ENCODE data around the gene PAQR9. TPM values are rescaled to one million over a fixed set of nuclear protein-coding genes. Genes with fewer than 3 reads are reported as not detected.

The PAQR9 gene
- total and polyA plus RNA-seq, 2 of the 13 experiments (the other 11 are each of a cell fraction or from before 2014, with no cell fraction given): 3.7 to 10.3 TPM

DNA sequence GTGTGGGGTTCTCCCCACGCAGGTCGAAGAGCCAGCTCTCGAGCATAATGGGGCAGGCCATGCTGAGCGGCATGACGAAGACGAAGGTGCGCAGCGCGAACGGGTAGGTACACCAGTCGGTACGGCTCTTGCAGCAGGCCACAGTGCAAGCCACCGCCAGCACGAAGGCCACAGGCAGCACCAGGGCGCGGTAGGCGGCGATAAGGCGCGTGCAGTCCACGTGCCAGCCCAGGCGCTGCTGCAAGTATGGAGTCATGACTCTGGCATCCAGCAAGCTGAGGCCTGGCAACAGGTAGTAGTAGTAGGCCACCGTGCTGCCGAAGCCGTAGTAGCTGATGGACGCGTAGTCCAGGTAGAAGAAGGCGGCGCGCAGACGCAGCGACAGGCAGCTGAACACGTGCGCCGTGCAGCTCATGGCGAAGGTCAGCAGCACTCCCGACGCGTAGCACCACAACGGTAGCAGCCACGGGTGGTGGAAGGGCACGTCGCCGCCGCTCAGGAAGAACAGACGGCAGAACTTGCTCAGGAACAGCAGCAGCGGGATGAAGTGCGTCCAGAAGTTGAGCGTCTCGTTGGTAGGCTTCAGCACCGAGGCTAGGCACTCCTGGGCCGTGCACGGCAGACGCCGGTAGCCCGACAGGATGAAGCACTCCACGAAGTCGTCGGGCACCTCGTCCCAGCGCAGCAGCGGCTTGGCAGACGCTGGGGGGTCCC is 797 bp downstream of the PAQR9 start (continued):
- TF ChIP-seq GABPB1 (CRISPR knock-in tag; IDR thresholded peaks at IDR 0.05) (peak; percentile 65; the same call in 1 of the 2 replicates), CBX1 (IDR thresholded peaks at IDR 0.05; ENCODE audit: low read depth) (no peak), ZSCAN29 (CRISPR knock-in tag; conservative IDR thresholded peaks at IDR 0.05) (no peak), YEATS4 (CRISPR knock-in tag; IDR thresholded peaks at IDR 0.05; ENCODE audit: borderline replicate concordance) (no peak), MIXL1 (CRISPR knock-in tag; IDR thresholded peaks at IDR 0.05) (no peak), ASH2L (IDR thresholded peaks at IDR 0.05; ENCODE audit: insufficient read length, low read depth, low read length) (no peak), NR1H2 (CRISPR knock-in tag; IDR thresholded peaks at IDR 0.05; ENCODE audit: borderline replicate concordance, low read depth) (no peak), HNRNPL (IDR thresholded peaks at IDR 0.05; ENCODE audit: low read depth, low read length) (0 out of 2 replicates have a peak, but pooled peaks have one; percentile 29), ZNF619 (CRISPR knock-in tag; IDR thresholded peaks at IDR 0.05) (no peak), RBM39 (IDR thresholded peaks at IDR 0.05; ENCODE audit: low read depth, low read length, poor library complexity, severe bottlenecking) (no peak), ATRX (CRISPR knock-in tag; IDR thresholded peaks at IDR 0.05; ENCODE audit: borderline replicate concordance) (no peak), ZNF354B (CRISPR knock-in tag; IDR thresholded peaks at IDR 0.05) (no peak), KLF13 (CRISPR knock-in tag; IDR thresholded peaks at IDR 0.05) (no peak), MBD4 (IDR thresholded peaks at IDR 0.05; ENCODE audit: borderline replicate concordance, low read length) (no peak), XRCC5 (optimal IDR thresholded peaks at IDR 0.05; ENCODE audit: low read length) (no peak), ZNF746 (CRISPR knock-in tag; IDR thresholded peaks at IDR 0.05) (0 out of 2 replicates have a peak, but pooled peaks have one; percentile 16), ZNF136 (CRISPR knock-in tag; IDR thresholded peaks at IDR 0.05; ENCODE audit: low read depth) (no peak), ZNF878 (CRISPR knock-in tag; IDR thresholded peaks at IDR 0.05) (no peak), BHLHE40 (IDR thresholded peaks at IDR 0.05; ENCODE audit: low read length) (no peak), KAT7 (CRISPR knock-in tag; IDR thresholded peaks at IDR 0.05; ENCODE audit: borderline replicate concordance) (peak; percentile 43; the same call in 1 of the 2 replicates), ZNF564 (CRISPR knock-in tag; IDR thresholded peaks at IDR 0.05) (peak; percentile 67; the same call in 1 of the 2 replicates)
- TF ChIP-seq, protein P1, sequence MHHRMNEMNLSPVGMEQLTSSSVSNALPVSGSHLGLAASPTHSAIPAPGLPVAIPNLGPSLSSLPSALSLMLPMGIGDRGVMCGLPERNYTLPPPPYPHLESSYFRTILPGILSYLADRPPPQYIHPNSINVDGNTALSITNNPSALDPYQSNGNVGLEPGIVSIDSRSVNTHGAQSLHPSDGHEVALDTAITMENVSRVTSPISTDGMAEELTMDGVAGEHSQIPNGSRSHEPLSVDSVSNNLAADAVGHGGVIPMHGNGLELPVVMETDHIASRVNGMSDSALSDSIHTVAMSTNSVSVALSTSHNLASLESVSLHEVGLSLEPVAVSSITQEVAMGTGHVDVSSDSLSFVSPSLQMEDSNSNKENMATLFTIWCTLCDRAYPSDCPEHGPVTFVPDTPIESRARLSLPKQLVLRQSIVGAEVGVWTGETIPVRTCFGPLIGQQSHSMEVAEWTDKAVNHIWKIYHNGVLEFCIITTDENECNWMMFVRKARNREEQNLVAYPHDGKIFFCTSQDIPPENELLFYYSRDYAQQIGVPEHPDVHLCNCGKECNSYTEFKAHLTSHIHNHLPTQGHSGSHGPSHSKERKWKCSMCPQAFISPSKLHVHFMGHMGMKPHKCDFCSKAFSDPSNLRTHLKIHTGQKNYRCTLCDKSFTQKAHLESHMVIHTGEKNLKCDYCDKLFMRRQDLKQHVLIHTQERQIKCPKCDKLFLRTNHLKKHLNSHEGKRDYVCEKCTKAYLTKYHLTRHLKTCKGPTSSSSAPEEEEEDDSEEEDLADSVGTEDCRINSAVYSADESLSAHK (CRISPR knock-in tag; IDR thresholded peaks at IDR 0.05; ENCODE audit: borderline replicate concordance): no peak
- TF ChIP-seq, protein P2, sequence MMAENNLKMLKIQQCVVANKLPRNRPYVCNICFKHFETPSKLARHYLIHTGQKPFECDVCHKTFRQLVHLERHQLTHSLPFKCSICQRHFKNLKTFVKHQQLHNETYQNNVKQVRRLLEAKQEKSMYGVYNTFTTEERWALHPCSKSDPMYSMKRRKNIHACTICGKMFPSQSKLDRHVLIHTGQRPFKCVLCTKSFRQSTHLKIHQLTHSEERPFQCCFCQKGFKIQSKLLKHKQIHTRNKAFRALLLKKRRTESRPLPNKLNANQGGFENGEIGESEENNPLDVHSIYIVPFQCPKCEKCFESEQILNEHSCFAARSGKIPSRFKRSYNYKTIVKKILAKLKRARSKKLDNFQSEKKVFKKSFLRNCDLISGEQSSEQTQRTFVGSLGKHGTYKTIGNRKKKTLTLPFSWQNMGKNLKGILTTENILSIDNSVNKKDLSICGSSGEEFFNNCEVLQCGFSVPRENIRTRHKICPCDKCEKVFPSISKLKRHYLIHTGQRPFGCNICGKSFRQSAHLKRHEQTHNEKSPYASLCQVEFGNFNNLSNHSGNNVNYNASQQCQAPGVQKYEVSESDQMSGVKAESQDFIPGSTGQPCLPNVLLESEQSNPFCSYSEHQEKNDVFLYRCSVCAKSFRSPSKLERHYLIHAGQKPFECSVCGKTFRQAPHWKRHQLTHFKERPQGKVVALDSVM (CRISPR knock-in tag; IDR thresholded peaks at IDR 0.05): no peak
- TF ChIP-seq, protein P3, sequence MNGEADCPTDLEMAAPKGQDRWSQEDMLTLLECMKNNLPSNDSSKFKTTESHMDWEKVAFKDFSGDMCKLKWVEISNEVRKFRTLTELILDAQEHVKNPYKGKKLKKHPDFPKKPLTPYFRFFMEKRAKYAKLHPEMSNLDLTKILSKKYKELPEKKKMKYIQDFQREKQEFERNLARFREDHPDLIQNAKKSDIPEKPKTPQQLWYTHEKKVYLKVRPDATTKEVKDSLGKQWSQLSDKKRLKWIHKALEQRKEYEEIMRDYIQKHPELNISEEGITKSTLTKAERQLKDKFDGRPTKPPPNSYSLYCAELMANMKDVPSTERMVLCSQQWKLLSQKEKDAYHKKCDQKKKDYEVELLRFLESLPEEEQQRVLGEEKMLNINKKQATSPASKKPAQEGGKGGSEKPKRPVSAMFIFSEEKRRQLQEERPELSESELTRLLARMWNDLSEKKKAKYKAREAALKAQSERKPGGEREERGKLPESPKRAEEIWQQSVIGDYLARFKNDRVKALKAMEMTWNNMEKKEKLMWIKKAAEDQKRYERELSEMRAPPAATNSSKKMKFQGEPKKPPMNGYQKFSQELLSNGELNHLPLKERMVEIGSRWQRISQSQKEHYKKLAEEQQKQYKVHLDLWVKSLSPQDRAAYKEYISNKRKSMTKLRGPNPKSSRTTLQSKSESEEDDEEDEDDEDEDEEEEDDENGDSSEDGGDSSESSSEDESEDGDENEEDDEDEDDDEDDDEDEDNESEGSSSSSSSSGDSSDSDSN (CRISPR knock-in tag; IDR thresholded peaks at IDR 0.05): peak; percentile 76
